NCI-H748 (cell line): ENCODE measurements around the gene IL16.

Experiments used
- DNase-seq: peaks from one replicate; lab custom pipeline; 2025; ENCODE audit not compliant: unreplicated experiment; lab: John Stamatoyannopoulos, UW

Gene IL16

GRCh38 chr15:81289910-81290309, 93.2 kb downstream of the IL16 start:
- DNase-seq: no peak

- DNase-seq: no peak
Measured at GRCh38 chr15:81291916-81292522, 95.3 kb downstream of the IL16 start.

- DNase-seq: no peak
Measured at GRCh38 chr15:81292523-81293001, 95.9 kb downstream of the IL16 start.

GRCh38 chr15:81293728-81294515, 97.2 kb downstream of the IL16 start:
- DNase-seq: no peak

- peak; percentile 63 for DNase-seq
Measured at GRCh38 chr15:81294516-81294880, 97.8 kb downstream of the IL16 start.

- no peak for DNase-seq
Measured at GRCh38 chr15:81295486-81296121, 98.9 kb downstream of the IL16 start.

GRCh38 chr15:81296186-81296585, 99.5 kb downstream of the IL16 start:
- DNase-seq: no peak

- DNase-seq: peak; percentile 25
Measured at GRCh38 chr15:81296673-81297072, 100.0 kb downstream of the IL16 start.

GRCh38 chr15:81297147-81297572, 100.5 kb downstream of the IL16 start:
- DNase-seq: no peak

GRCh38 chr15:81297603-81298575, 101.2 kb downstream of the IL16 start:
- no peak for DNase-seq

GRCh38 chr15:81298611-81299010, 101.9 kb downstream of the IL16 start:
- DNase-seq: no peak

- no peak for DNase-seq
Measured at GRCh38 chr15:81299156-81299555, 102.5 kb downstream of the IL16 start.

- DNase-seq: no peak
Measured at GRCh38 chr15:81299630-81300273, 103.1 kb downstream of the IL16 start.

GRCh38 chr15:81301385-81301784, 104.7 kb downstream of the IL16 start:
- DNase-seq: no peak

GRCh38 chr15:81301815-81302399, 105.2 kb downstream of the IL16 start:
- DNase-seq: no peak

GRCh38 chr15:81302701-81303109, 106.0 kb downstream of the IL16 start:
- no peak for DNase-seq

GRCh38 chr15:81303244-81304225, 106.9 kb downstream of the IL16 start:
- peak; percentile 4 for DNase-seq

- no peak for DNase-seq
Measured at GRCh38 chr15:81304226-81304625, 107.5 kb downstream of the IL16 start.

GRCh38 chr15:81308260-81308659, 111.6 kb downstream of the IL16 start:
- DNase-seq: no peak
